Lung (tissue), 12 donors: ENCODE measurements around the gene ADAMTSL5. TPM values are rescaled to one million over a fixed set of nuclear protein-coding genes. Genes with fewer than 3 reads are reported as not detected.

Experiments
- ATAC-seq: fragments of 200-7000 bp; cut with Tn5 transposase; one replicate; pipeline ENCODE4 v1.9.1; 2020; ENCODE audit warnings: moderate number of reproducible peaks; ENCODE audit not compliant: insufficient read depth, low FRiP score
- DNase-seq, 3 donors: peaks; one replicate each; pipeline ENCODE4 v3.0.0-alpha.2; 2013 to 2017
- H3K27ac ChIP-seq, 2 donors: one replicate each; pipeline ENCODE4 v1.5.1; 2013; ENCODE audit warnings: mild to moderate bottlenecking in 2 of 2, moderate library complexity in 2 of 2, control low read depth in 1 of 2, inconsistent platforms in 1 of 2, low read depth in 1 of 2, low read length in 1 of 2
- H3K27me3 ChIP-seq, 3 donors: one replicate each; pipeline ENCODE4 v1.5.1; 2013; ENCODE audit warnings: low read length in 2 of 3; ENCODE audit not compliant: control insufficient read depth in 3 of 3, insufficient read depth in 3 of 3
- H3K36me3 ChIP-seq, 4 donors: one replicate each; pipeline ENCODE4 v1.5.1; 2013; ENCODE audit warnings: low read length in 4 of 4, mild to moderate bottlenecking in 1 of 4, moderate library complexity in 1 of 4; ENCODE audit not compliant: control insufficient read depth in 4 of 4, insufficient read depth in 4 of 4
- H3K4me1 ChIP-seq, 5 donors: one replicate each; pipeline ENCODE4 v1.5.1; 2013; ENCODE audit warnings: low read length in 5 of 5, mild to moderate bottlenecking in 2 of 5, moderate library complexity in 1 of 5; ENCODE audit not compliant: control insufficient read depth in 5 of 5, insufficient read depth in 5 of 5
- H3K4me3 ChIP-seq: one replicate; pipeline ENCODE4 v1.5.1; 2013; ENCODE audit warnings: mild to moderate bottlenecking, control low read depth, moderate library complexity
- H3K9ac ChIP-seq, 2 donors: one replicate each; pipeline ENCODE4 v1.5.1; 2013; ENCODE audit warnings: low read length in 2 of 2, control low read depth in 1 of 2; ENCODE audit not compliant: insufficient read depth in 1 of 2
- H3K9me3 ChIP-seq, 4 donors: one replicate each; pipeline ENCODE4 v1.5.1; 2013; ENCODE audit warnings: low read length in 3 of 4, mild to moderate bottlenecking in 1 of 4, moderate library complexity in 1 of 4; ENCODE audit not compliant: control insufficient read depth in 4 of 4, insufficient read depth in 3 of 4
- WGBS, 2 donors: extraction: QIAGEN DNeasy Blood & Tissue Kit; methylation state at CpG; one replicate each; pipeline ENCODE4 v1.1.7; 2013; 5-methylcytosine and 5-hydroxymethylcytosine counted together
- polyA plus RNA-seq, 2 donors: library from polyadenylated mRNA; stranded (reverse); fragments of 200-250 nt; gene quantifications; one replicate each; pipeline ENCODE4 v1.2.1, GENCODE V29; 2013
- total RNA-seq, 2 donors: library from RNA; depleted of rRNA in 1 of 2; stranded (reverse); fragments of >200 nt in 1 of 2; gene quantifications; one replicate each; pipeline ENCODE4 v1.2.1, GENCODE V29; 2014 to 2021
- TF ChIP-seq, protein P1 (sequence below): IDR thresholded peaks from 2 replicates; pipeline ENCODE4 v1.5.1; 2012; ENCODE audit warnings: mild to moderate bottlenecking; ENCODE audit errors: control extremely low read depth, extremely low read depth
- donor health status: control.
- donor health status: control.
- donor health status: Bipolar disorder and iron deficiency.
- donor health status: healthy.
- donor health status: DM: yes; HTN: yes; CAD: no.

Gene ADAMTSL5
- total and polyA plus RNA-seq, 4 donors: 0.97 to 2.8 (median 1.4) TPM

DNA sequence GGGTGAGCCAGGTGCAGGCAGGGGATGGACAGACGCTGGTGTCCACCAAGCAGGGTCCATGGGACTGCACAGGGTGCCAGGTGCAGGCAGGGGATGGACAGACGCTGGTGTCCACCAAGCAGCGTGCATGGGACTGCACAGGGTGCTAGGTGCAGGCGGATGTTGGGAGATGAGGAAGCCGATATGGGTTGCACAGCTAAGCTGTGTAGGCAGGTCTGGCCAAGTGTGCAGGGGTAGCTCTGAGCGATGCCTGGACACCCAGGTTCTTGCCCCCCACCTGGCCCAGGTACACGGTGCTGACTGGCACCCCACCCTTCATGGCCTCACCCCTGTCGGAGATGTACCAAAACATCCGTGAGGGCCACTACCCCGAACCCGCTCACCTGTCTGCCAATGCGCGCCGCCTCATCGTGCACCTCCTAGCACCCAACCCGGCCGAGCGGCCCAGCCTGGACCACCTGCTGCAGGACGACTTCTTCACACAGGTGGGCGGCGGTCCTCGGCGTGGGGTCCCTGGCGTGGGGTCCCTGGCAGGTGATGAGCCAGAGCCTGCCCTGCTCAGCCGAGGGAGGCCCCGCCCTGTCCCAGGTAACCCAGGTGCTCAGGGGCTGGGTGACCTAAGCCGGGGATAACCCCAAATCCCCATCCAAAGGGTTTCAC lies 15.0 kb upstream of the ADAMTSL5 start:
- H3K9ac ChIP-seq: no peak overlapping the region
- peaks cover 0 to 16% (median 0%) of the 10 kb centered on the region in 4 donors for H3K9me3 ChIP-seq
- no peak overlapping the region for H3K27ac ChIP-seq
- no peaks in the 10 kb centered on the region for H3K36me3 ChIP-seq
- no peak overlapping the region for H3K4me3 ChIP-seq
- DNase-seq (no peak), ATAC-seq (no peak)
- H3K4me1 ChIP-seq: peaks cover 0 to 8% (median 3%) of the 10 kb centered on the region in 5 donors
- TF ChIP-seq, protein P1, sequence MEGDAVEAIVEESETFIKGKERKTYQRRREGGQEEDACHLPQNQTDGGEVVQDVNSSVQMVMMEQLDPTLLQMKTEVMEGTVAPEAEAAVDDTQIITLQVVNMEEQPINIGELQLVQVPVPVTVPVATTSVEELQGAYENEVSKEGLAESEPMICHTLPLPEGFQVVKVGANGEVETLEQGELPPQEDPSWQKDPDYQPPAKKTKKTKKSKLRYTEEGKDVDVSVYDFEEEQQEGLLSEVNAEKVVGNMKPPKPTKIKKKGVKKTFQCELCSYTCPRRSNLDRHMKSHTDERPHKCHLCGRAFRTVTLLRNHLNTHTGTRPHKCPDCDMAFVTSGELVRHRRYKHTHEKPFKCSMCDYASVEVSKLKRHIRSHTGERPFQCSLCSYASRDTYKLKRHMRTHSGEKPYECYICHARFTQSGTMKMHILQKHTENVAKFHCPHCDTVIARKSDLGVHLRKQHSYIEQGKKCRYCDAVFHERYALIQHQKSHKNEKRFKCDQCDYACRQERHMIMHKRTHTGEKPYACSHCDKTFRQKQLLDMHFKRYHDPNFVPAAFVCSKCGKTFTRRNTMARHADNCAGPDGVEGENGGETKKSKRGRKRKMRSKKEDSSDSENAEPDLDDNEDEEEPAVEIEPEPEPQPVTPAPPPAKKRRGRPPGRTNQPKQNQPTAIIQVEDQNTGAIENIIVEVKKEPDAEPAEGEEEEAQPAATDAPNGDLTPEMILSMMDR: no peak
- WGBS, 2 donors: 75 to 85% methylated on average over 27 of the region's 27 CpGs
- peaks cover 13 to 30% (median 29%) of the 10 kb centered on the region in 3 donors for H3K27me3 ChIP-seq

DNA sequence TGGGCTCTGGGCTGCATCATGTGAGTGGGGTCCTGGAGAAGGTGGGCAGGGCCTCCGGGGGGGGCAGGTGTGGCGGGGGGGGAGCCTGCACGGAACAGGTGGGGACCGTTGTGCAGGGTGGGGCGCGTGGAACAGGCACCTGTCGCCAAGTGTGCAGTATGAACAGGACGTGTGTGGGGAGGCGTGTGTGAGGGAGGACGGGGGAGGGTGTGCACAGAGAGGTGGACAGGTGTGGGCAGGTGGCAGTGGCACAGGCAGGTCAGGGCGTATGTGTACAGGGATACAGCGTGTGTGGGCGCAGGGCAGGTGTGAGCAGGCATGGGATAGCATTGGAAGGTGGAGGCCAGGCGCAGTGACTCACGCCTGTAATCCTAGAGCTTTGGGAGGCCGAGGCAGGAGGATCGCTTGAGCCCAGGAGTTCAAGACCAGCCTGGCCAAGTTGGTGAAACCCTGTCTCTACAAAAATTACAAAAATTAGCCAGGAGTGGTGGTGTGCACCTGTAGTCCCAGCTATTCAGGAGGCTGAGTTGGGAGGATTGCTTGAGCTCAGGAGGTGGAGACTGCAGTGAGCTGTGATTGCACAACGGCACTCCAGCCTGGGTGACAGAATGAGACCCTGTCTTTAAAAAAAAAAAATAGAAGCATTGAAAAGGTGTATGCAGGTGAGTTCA lies 14.3 kb upstream of the ADAMTSL5 start:
- peaks cover 0 to 8% (median 3%) of the 10 kb centered on the region in 5 donors for H3K4me1 ChIP-seq
- H3K9ac ChIP-seq: no peak overlapping the region
- no peak for DNase-seq
- no peaks in the 10 kb centered on the region for H3K36me3 ChIP-seq
- peaks cover 0 to 16% (median 0%) of the 10 kb centered on the region in 4 donors for H3K9me3 ChIP-seq
- H3K27ac ChIP-seq: no peak overlapping the region
- no peak for ATAC-seq
- H3K27me3 ChIP-seq: peaks cover 13 to 32% (median 30%) of the 10 kb centered on the region in 3 donors
- no peak overlapping the region for H3K4me3 ChIP-seq
- TF ChIP-seq, protein P1: no peak
- WGBS, 2 donors: 76 to 80% methylated on average over 15 to 18 of the region's 18 CpGs

DNA sequence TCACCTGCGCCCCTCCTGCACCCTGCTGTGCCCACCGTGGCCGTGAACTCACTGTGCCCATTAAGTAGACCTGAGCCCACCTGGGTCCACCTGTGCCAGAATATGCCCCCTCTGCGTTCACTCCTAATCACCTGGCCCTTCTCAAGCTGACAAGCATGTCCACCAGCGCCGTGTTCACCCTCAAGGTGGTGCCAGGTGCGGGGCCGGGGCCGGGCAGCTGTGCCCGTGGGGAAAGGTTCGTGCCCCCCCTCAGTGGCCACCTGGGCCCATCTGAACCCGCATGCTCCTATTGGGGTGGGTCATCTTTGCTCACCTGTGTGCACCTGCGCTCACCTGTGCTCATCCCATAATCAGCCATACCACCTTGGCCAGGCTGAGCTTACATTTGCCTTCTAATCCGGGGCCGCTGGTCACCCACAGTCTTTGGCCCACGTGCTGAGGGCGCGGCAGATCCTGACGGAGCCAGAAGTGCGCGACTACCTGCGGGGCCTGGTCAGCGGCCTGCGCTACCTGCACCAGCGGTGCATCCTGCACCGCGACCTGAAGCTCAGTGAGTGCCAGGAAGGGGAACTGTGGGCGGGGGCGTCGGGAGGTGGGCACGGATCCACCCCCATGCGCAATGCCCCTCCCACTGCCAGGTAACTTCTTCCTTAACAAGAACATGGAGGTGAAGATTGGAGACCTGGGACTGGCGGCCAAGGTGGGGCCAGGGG lies 13.4 kb upstream of the ADAMTSL5 start:
- Histone ChIP-seq H3K9ac (no peak overlapping the region), H3K4me3 (no peak overlapping the region), H3K27me3 (peaks cover 13 to 32% (median 30%) of the 10 kb centered on the region in 3 donors), H3K4me1 (peaks cover 0 to 10% (median 3%) of the 10 kb centered on the region in 5 donors), H3K36me3 (no peaks in the 10 kb centered on the region), H3K27ac (no peak overlapping the region), H3K9me3 (peaks cover 0 to 16% (median 0%) of the 10 kb centered on the region in 4 donors)
- DNase-seq: no peak
- ATAC-seq: no peak
- WGBS, 2 donors: 75 to 80% methylated on average over 33 of the region's 33 CpGs
- TF ChIP-seq, protein P1: no peak
